ENCODE results near the gene ANKRD44.

DNA sequence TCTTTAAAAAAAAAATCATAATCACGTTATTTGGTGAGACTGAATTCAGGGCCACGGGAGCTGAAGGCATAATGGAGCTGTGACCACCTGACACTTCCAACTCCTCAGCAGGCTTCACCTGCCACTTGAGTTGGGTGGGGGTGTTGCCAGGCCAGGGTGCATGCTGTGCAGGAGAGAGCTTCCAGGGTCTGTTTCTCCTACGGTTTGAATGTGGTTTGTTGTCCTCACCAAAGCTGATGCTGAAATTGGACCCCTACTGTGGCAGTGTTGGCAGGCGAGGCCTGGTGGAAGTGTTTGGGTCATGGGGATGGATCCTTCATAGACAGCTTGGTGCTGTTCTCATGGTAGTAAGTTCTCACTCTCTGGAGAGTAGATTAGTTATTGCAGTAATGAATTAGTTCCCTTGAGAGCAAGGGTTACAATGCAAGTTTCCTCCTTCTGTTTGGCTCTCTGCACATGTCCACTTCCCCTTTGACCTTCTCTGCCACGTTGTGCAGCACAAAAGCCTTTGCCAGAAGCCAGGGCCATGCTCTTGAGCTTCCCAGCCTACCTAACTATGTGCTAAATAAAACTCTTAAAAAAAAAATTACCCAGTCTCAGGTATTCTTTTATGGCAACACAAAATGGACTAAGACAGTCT lies 38.3 kb upstream of the ANKRD44 start:
- TF ChIP-seq, protein P1, sequence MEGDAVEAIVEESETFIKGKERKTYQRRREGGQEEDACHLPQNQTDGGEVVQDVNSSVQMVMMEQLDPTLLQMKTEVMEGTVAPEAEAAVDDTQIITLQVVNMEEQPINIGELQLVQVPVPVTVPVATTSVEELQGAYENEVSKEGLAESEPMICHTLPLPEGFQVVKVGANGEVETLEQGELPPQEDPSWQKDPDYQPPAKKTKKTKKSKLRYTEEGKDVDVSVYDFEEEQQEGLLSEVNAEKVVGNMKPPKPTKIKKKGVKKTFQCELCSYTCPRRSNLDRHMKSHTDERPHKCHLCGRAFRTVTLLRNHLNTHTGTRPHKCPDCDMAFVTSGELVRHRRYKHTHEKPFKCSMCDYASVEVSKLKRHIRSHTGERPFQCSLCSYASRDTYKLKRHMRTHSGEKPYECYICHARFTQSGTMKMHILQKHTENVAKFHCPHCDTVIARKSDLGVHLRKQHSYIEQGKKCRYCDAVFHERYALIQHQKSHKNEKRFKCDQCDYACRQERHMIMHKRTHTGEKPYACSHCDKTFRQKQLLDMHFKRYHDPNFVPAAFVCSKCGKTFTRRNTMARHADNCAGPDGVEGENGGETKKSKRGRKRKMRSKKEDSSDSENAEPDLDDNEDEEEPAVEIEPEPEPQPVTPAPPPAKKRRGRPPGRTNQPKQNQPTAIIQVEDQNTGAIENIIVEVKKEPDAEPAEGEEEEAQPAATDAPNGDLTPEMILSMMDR (IDR thresholded peaks at IDR 0.05; ENCODE audit: low read depth, low read length): no peak
- TF ChIP-seq POLR2A (IDR thresholded peaks at IDR 0.05; ENCODE audit: extremely low read depth, insufficient read length): no peak

Data from NB4 (cell line).